GM18867 (cell line): ENCODE results near the gene LMAN1L.

ENCODE experiments used
- ATAC-seq: cut with Tn5 transposase; IDR thresholded peaks from one replicate; pipeline ENCODE4 v1.9.1; 2021; ENCODE audit warnings: mild to moderate bottlenecking, moderate library complexity; ENCODE audit not compliant: unreplicated experiment

The LMAN1L gene

DNA sequence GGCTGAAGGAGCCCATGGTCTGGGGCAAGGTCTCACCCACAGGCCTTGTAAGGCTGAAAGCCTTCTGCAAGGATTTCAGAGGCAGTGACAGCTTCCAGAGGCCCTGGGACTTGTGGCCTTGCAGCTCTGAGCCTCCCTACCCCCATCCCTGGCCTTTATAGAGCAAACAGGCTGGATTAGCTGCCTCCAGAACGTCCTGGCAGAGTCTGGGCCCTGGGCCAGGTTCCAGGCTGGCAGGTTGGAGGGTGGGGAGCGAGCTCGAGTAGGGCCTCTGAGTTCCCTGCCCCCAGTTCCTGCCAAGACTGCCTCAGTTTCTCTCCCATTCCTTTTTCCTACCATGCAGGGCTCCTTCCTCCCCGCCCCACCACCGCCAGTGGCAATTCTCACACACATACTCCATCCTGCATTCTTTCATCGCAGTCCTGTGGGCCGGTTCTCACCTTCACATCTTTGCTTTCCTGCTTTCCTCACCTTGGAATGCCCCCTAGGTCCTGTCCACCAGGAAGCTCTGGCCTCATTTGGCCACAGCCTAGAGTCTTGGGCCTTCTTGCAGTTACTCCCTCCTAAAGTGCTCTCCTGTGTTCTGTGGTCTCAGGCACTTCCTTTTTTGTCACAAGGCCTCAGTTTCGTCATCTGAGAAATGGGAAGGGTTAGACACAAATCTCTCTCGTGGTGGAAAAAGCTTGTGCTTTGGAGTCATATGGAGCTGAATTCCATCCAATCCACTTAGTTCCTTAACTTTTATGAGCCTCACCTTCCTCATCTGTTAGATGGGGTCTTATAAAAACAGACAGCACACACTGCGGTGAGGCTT lies 2.7 kb downstream of the LMAN1L start:
- ATAC-seq: no peak

DNA sequence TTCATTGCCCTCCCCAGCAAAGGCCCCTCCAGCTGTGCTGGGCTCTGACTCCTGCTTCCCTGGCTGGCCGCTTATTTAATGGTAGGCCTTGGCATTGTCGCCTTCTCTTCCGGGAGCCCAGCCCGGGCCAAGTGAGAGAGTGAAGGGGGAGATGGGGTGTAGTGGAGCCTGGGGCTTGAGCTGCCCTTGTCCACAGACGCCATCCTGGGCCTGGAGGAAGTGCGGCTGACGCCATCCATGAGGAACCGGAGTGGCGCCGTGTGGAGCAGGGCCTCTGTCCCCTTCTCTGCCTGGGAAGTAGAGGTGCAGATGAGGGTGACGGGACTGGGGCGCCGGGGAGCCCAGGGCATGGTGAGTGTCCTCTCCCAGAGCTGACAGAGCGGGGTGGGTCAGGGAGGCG lies 3.3 kb downstream of the LMAN1L start:
- ATAC-seq: no peak

DNA sequence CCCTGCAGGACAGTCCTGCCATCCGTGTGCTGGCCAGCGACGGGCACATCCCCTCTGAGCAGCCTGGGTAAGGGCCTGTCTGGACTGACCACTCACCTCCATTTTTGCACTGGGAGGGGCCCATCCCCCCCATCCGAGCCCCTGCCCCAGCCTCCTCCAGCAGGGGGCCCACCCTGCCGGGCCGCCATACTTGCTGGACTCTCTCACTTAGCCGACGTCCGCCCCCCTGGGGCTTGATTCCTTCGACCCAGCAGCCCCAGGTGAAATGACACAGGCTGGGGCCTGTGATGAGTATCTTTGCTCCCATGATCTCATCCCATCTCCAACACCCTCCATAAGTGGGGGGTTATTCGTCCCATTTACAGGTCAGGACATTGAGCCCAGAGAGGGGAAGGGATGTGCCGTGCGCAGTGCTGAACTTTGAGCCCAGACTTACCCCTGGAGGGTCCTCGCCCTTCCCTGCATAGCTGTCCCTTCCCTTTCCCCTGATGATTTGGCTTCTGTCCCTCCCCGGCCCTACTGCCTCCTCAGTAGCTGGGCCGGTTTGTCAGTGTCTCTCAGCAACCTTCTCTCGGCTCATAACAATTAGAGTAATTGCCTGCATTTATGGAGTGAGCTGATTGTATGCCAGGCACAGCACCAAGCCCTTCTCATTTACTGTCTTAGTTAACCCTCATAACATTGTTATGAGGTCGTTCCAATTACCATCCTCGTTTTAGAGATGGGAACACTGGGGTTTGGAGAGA lies 4.2 kb downstream of the LMAN1L start:
- ATAC-seq: no peak

DNA sequence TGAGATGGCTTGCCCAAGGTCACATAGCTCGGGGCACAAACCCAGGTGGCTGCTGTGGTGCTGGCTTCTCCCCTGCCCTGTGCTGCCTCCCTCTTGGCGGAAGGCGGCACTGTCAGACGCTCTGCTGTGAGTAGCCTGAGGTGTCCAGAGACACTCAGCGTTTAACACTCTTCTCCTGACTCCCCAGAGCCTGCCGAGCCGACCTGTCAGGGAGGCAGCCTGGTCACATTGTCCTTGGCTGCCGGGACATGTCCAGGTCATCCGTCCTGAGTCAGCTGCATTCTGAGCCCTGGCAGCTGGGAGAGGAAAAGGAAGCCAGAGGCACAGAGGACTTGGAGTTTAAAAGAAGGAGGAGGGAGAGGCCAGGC lies 4.7 kb downstream of the LMAN1L start:
- ATAC-seq: no peak

DNA sequence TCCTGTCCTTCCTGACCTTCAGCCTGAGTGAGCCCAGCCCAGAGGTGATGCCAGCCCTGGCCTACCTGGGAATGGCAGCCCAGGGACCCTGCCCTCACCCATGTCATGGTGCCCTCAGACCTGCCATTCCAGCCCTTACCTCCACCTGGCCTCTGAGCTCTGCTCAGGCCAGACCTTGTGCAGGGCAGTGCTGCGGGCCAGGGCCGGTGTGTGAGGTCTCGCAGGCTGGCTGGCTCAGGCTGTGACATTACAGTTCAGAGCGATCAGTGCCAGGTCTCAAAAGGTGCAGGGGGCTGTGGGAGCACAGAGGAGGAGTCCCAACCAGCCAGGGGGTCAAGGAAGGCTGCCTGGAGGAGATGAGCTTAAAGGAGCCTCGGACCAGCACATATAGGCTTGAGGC lies 7.4 kb downstream of the LMAN1L start:
- ATAC-seq: no peak

DNA sequence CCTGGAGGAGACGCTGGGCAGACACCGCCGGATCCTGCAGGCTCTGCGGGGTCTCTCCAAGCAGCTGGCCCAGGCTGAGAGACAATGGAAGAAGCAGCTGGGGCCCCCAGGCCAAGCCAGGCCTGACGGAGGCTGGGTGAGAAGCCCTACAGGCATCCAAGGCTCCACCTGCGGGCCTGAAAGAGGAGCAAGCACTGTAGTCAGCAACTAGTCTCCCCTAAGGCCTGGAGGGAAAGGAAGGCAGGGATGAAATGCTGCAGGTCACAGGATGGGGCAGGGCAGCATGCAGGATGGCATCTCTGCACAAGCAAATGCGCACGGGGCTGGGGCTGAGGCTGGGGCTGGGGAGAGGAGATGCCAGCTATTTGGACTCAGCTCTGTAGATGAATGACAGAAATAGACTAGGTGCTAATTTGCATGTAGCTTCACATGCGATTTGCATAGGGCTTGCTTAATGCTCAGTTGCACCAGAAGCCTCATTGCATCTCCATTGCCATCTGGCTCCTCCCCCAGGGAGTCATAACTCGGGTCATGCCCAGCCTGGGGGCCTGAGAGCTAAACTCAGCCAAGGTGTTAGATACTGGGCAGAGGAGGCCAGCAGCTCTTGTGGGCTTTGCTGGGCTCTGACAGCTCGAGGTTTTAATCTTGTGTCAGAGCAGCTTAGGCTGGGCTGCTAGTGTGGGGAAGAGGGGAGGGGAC lies 8.6 kb downstream of the LMAN1L start:
- ATAC-seq: peak; percentile 78

DNA sequence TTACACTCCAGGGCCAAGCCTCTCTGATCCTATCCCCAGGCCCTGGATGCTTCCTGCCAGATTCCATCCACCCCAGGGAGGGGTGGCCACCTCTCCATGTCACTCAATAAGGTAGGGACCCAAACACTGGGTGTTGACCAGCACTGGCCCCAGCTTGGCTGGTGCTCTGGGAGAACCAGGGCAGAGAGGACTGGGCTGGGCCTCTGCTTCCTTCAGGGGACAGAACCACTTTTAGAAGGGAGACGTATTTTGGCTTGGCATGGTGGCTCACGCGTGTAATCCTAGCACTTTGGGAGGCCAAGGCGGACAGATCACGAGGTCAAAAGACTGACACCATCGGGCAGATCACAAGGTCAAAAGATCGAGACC lies 9.1 kb downstream of the LMAN1L start:
- no peak for ATAC-seq

DNA sequence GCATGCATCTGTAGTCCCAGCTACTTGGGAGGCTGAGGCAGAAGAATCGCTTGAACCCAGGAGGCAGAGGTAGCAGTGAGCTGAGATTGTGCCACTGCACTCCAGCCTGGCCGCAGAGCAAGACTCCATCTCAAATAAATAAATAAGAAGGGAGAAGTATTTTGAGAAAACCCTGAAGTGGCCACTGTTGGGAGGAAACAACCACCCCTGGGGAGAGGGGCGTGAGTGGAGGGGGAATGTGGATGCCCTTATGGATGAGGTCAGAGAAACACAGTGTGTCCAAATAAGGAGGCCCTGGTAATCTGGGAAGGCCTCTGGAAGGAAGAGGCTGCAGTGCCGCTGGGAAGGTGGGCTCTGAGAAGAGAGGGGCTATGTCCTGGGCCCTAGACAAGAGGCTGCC lies 9.6 kb downstream of the LMAN1L start:
- no peak for ATAC-seq

DNA sequence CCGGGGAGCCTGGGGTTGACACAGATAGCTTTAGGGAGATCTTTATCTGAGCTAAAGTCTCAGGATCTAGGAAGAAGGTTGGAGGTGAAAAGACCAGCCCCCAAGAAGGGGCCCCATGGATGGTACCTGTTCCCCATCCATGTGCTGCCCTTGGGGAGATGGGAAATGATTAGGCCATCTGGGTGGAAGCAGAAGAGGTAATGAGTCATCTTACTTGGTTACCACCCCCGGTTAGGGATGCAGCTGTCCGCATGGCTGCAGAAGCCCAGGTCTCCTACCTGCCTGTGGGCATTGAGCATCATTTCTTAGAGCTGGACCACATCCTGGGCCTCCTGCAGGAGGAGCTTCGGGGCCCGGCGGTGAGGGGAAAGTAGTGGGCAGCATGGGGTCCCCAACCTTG lies 10.7 kb downstream of the LMAN1L start:
- no peak for ATAC-seq

DNA sequence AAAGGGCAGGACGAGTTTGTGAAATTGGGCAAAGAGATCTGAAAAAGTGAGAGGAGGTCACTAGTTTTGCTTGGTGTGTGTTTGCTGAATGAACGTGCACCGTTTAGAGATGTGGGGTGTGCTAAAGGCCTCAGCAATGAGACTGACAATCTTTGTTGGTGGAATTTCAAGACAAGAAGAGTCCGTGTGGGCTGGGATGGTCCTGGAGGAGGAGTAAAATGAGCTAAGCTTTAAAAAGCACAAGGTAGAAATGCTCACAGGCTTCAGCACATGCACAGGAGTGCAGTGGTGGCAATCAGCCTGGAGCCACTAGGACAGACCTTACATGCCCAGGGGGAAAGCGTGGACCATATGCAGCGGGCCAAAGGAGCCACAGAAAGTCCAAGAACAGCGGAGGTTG lies 12.3 kb downstream of the LMAN1L start:
- ATAC-seq: no peak

DNA sequence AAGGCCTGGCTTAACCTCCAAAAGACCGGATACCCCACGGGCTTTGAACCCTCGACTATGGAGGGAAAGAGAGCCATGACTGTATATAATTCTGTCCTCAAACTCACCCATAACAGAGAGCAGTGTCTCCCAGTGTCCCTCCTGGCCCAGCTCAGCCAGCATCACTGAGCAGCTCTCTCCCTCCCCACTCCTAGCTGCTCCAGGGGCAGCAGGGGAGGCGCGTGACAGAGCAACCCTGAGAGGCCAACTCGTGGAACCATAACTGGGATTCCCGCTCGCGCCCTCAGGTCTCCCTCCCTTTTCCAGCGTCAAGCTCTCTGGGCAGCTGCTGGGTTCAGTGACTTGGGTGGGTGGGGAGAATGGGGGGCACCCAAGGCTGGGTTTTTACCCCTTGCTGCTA lies 13.2 kb downstream of the LMAN1L start:
- no peak for ATAC-seq

DNA sequence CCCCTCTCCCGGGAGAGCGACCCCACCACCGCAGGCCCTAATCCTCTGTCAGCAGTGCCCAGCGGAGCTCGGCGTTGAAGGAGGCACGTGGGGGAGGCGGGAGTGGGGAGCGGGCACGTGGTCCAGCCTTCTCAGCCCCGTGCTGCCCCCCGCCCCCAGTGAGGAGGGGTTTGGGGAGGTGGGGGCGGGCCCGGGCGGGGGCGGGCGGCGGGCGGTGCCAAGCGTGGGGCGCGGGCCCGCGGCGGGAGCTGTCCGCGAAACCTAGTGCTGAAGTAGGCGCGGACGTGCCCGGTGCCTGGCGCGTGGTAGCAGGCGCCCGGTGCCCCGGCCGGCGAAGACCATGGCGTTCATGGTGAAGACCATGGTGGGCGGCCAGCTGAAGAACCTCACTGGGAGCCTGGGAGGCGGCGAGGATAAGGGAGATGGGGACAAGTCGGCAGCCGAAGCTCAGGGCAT lies 13.8 kb downstream of the LMAN1L start, which contains the start of gene CPLX3:
Gene CPLX3, plus strand, starts transcription at position 264 of the 456 bp plus-strand sequence. Its CDS starts 77 bp downstream, at position 341.
- no peak for ATAC-seq

DNA sequence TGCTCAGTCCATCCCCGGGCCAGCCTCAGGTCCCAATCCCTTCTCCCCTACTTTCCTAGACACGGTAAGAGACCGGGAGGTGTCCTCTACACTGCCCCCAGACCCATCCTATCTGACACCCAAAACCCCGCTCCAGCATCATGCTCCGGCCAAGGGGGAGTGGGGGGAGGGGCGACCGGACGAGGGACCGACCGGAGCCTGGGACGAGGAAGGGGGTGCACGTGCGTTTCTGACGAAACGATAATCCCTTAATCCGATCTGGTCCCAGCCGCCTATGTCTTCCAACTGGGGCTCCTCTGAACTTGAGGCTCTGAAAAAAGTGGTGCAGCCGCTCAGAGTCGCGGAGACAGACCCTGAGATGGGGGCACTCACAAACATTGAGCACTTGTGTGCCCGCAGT lies 14.3 kb downstream of the LMAN1L start:
- no peak for ATAC-seq

DNA sequence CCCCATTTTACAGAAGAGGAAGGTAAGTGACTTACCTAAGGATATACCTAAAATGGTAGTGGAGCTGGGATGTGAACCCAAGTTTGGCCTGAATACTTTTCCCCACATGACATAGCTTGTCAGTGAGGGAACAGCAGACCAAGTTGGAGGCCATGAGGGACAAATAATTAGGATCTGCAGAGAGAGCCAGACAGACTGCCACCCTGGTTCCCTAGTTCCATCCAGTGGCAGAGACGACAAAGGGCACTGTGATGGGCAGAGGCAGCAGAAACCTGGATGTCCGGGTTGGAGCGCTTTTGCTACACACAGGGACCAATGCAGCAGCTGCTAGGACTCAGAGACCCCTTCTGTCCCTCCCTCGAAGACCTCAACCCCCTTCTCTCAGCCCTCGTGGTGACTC lies 15.0 kb downstream of the LMAN1L start:
- ATAC-seq: no peak

DNA sequence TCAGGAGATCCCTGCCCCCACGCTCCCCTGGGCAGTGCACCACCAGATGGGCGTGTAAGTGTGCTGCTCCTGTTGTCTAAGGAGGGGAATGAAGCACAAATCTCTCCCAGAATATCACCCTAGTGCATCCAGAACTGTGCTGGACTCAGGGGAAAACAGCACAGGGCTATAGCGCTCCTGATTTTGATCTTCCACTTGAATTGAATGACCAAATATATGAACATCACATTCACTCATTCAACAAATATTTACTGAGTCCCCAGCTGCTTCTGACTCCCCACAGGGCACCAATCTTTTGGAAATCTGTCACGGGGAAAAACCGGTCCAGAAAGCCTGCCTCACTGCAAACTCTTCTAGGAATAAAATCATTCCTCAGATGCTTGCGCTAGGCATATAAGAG lies 16.2 kb downstream of the LMAN1L start:
- no peak for ATAC-seq

DNA sequence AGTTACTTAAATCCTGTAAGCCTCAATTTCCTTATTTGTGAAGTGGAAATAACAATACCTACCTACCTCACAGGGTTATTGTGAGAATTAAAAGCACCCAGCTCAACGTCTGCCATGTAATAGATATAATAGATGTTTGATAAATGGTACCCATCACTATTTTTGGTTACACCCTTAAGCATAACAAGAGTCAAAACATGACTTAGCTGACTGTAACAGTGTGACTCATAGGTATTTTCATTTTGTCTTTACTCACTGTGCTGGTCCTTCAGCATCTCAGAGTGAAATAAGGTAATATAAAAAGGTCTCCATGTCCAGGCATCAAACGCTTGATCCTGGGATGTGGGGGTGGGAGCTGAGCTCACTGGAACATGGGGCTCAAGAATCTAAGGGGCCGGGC lies 16.9 kb downstream of the LMAN1L start:
- ATAC-seq: no peak

DNA sequence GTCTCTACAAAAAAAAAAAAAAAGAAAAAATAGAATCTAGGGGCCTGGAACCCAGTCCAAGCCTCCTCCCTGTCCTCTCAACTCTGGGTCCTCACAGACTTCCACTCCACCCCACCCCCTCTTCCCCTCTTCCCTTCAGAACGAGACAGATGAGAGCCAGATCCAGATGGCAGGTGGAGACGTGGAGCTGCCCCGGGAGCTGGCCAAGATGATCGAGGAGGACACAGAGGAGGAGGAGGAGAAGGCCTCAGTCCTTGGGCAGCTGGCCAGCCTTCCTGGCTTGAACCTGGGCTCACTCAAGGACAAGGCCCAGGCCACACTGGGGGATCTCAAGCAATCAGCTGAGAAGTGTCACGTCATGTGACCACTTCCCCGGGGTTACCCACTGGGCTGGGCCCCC lies 17.4 kb downstream of the LMAN1L start:
- ATAC-seq: no peak

DNA sequence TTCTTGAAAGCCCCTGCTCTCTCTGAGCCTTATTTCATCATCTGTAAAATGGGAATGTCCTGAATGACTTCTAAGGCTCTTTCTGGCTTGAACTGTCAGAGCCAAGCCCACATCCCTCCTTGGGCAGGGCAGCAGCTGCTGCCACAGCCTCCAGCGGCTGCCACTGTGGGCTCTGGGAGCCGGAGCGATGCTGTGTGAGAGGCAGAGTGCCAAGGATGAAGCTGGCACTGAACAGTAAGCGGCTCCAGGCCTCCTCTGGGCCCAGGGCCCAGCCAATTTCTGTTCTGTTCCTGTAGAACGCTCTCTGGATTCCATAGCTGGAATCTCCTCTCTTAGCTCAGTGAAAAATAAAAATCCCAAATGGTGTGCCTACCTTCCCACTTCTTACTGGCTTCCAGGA lies 18.2 kb downstream of the LMAN1L start:
- ATAC-seq: no peak

DNA sequence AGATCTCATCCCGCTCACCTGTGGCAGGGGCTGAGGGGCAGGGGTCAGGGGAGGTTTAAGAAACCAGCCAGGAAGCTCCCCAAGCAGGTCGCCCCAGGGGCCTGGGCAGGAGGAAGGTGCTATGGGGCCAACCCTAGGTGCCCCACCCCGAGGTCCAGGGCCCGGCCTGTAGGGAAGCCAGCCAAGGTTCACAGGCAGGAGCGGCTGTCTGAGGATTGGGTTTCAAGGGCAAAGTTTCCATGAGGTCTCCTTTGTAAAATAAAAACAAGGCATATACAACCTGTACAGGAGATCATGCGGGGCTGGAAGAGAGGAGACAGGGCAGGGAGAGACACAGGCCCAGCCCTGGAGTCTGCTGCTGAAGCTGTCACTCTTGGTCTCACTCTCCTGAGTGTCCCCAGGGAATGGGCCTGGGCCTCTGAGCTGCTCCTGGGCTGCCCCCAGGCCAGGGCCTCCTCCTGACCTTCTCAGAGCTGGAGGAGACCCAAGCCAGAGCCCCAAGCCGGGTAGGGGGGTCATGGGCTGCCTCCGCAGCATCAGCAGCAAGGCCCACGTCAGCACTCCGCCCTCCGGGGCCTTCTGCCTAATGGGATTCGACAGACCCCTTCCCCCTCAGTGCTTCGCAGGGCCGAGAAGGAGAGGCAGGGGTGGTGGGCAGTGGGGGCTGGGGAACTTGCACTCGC lies 19.3 kb downstream of the LMAN1L start:
- no peak for ATAC-seq

DNA sequence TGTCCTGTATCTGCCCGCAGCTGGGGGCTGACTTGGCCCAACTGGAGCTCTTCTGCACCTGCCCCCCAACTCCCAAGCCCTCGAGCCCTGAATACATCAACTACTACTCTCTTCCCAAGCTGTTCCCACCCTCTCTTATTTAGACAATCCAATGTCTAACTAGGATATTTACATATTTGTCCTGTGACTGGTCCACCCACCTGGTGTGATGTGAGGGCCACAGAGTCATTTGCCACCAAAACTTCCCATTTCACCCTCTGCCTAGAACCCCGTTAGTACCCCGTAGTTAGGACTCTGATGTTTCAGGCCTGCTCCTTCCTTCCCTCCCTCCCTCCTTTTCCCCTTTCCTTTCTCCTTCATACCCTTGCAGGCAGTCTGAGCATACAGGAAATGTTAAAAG lies 20.2 kb downstream of the LMAN1L start:
- ATAC-seq: no peak
